Measurements from ENCODE around the gene RPS6KA6. TPM values are rescaled to one million over a fixed set of nuclear protein-coding genes. Genes with fewer than 3 reads are reported as not detected.

Gene RPS6KA6
- total and polyA plus RNA-seq, 2 of the 13 experiments (the other 11 are each of a cell fraction or from before 2014, with no cell fraction given), result not detected

- no peak overlapping the region for H2AFZ ChIP-seq (ENCODE audit: low read length)
- DNase-seq (ENCODE audit: low spot score), result no peak
- no peaks in the 10 kb centered on the region for H3K9me3 ChIP-seq (ENCODE audit: low read length)
- intact Hi-C loops (cut with micrococcal nuclease; ENCODE audit: unreplicated experiment), result no loop called here
- no peaks in the 10 kb centered on the region for H3K36me3 ChIP-seq (replicated peaks in 1 of 2; ENCODE audit: control insufficient read depth in 1 of 2, insufficient read depth in 2 of 2, low read length in 2 of 2)
- no peaks in the 10 kb centered on the region for H3K27me3 ChIP-seq (ENCODE audit: control insufficient read depth in 1 of 2, insufficient read depth in 2 of 2, low read length in 2 of 2)
- POLR2A ChIA-PET, result no interaction called here
- no peaks in the 10 kb centered on the region for H3K4me1 ChIP-seq (ENCODE audit: insufficient read depth, low read length)
- CTCF ChIA-PET (ENCODE audit: low intra/inter-chr PET ratio, low total read pairs), result no interaction called here
- 0% methylated on average over 2 of the region's 2 CpGs for WGBS (ENCODE audit: low lambda C conversion rate)
- in situ Hi-C loops (cut with HindIII; ENCODE audit: extremely low pct_ligation_motif_present, low pct_unique_long_range_greater_than_20kb), result no loop called here
- H3K9ac ChIP-seq (ENCODE audit: insufficient read depth, low read depth, low read length), result no peak overlapping the region
- TF ChIP-seq JARID2 (CRISPR knock-in tag; IDR thresholded peaks at IDR 0.05; ENCODE audit: insufficient replicate concordance) (no peak), MTA1 (CRISPR knock-in tag; IDR thresholded peaks at IDR 0.05; ENCODE audit: borderline replicate concordance) (no peak), ZNF138 (CRISPR knock-in tag; IDR thresholded peaks at IDR 0.05; ENCODE audit: low read depth) (no peak), ARID5B (CRISPR knock-in tag; IDR thresholded peaks at IDR 0.05) (no peak), ZNF770 (CRISPR knock-in tag; IDR thresholded peaks at IDR 0.05) (no peak), AKAP8 (CRISPR knock-in tag; IDR thresholded peaks at IDR 0.05) (no peak), RAD51 (IDR thresholded peaks at IDR 0.05; ENCODE audit: borderline replicate concordance) (no peak), HIVEP1 (CRISPR knock-in tag; IDR thresholded peaks at IDR 0.05) (no peak), ZNF678 (CRISPR knock-in tag; IDR thresholded peaks at IDR 0.05) (no peak)
- TF ChIP-seq, protein P1, sequence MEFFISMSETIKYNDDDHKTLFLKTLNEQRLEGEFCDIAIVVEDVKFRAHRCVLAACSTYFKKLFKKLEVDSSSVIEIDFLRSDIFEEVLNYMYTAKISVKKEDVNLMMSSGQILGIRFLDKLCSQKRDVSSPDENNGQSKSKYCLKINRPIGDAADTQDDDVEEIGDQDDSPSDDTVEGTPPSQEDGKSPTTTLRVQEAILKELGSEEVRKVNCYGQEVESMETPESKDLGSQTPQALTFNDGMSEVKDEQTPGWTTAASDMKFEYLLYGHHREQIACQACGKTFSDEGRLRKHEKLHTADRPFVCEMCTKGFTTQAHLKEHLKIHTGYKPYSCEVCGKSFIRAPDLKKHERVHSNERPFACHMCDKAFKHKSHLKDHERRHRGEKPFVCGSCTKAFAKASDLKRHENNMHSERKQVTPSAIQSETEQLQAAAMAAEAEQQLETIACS (CRISPR knock-in tag; IDR thresholded peaks at IDR 0.05), result no peak
- TF ChIP-seq, protein P2, sequence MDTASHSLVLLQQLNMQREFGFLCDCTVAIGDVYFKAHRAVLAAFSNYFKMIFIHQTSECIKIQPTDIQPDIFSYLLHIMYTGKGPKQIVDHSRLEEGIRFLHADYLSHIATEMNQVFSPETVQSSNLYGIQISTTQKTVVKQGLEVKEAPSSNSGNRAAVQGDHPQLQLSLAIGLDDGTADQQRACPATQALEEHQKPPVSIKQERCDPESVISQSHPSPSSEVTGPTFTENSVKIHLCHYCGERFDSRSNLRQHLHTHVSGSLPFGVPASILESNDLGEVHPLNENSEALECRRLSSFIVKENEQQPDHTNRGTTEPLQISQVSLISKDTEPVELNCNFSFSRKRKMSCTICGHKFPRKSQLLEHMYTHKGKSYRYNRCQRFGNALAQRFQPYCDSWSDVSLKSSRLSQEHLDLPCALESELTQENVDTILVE (CRISPR knock-in tag; IDR thresholded peaks at IDR 0.05), result no peak
- no peak for FAIRE-seq
- H3K4me2 ChIP-seq (ENCODE audit: low read depth, low read length), result no peak overlapping the region
- H3K4me3 ChIP-seq (replicated peaks in 1 of 3; ENCODE audit: insufficient read depth in 1 of 3, low read depth in 2 of 3, low read length in 3 of 3), result no peak overlapping the region
- H3K79me2 ChIP-seq (ENCODE audit: insufficient read depth, low read length), result no peaks in the 10 kb centered on the region
- H4K20me1 ChIP-seq (ENCODE audit: insufficient read depth, low read length), result no peaks in the 10 kb centered on the region
- no peak for ATAC-seq
- no TSS peak for BruUV-seq (replicated peaks)
- no peak overlapping the region for H3K27ac ChIP-seq (ENCODE audit: extremely low read length, insufficient read depth, low read length)
These were observed 19.9 kb downstream of the RPS6KA6 start for GRCh38 chrX:84168095-84168494.
